DOHH2 (cell line): ENCODE data around the gene LRRC39.

Experiments
- EZH2phosphoT487 ChIP-seq: fragments of 200-600 bp; sonication (generic); IDR thresholded peaks from 2 replicates; pipeline ENCODE4 v1.6.1; 2017; ENCODE audit warnings: borderline replicate concordance, mild to moderate bottlenecking, antibody characterized with exemption, low read length, moderate library complexity, mixed read lengths
- TF ChIP-seq, protein P1 (sequence below): fragments of 200-600 bp; sonication (generic); IDR thresholded peaks from one replicate; pipeline ENCODE4 v1.5.1; 2014; ENCODE audit warnings: antibody characterized with exemption, mild to moderate bottlenecking, low read depth, low read length; ENCODE audit not compliant: poor library complexity, severe bottlenecking

DNA sequence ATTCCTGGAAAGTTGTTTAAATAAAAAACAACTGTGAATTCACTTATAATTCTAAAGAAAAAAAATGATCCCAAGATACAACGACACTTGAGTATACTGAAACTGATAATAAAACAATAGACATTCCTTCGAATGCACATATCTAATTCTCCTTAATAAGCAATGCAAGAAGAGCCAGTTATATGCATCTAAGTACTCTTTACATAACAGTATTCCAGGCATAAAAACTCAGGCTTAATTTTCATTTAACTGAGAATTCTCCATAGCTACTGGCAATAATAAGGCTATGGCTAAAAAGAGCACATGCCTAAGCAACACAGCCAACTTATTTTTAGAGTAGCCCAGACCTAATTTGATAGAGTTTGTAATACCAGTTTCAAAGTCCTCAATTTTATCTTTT, 76.5 kb downstream of the LRRC39 start:
- TF ChIP-seq, protein P1, sequence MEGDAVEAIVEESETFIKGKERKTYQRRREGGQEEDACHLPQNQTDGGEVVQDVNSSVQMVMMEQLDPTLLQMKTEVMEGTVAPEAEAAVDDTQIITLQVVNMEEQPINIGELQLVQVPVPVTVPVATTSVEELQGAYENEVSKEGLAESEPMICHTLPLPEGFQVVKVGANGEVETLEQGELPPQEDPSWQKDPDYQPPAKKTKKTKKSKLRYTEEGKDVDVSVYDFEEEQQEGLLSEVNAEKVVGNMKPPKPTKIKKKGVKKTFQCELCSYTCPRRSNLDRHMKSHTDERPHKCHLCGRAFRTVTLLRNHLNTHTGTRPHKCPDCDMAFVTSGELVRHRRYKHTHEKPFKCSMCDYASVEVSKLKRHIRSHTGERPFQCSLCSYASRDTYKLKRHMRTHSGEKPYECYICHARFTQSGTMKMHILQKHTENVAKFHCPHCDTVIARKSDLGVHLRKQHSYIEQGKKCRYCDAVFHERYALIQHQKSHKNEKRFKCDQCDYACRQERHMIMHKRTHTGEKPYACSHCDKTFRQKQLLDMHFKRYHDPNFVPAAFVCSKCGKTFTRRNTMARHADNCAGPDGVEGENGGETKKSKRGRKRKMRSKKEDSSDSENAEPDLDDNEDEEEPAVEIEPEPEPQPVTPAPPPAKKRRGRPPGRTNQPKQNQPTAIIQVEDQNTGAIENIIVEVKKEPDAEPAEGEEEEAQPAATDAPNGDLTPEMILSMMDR: no peak
- TF ChIP-seq EZH2phosphoT487: no peak
